Fibroblast of lung (primary cell): ENCODE results near the gene WIPF3.

ENCODE experiments used
- EZH2 ChIP-seq: IDR thresholded peaks from 2 replicates; pipeline ENCODE4 v1.5.1; 2012; ENCODE audit warnings: low read length, control low read depth, mild to moderate bottlenecking; ENCODE audit errors: missing control alignments
- TF ChIP-seq, protein P1 (sequence below), 2 donors: IDR thresholded peaks in 1 of 2; conservative IDR thresholded peaks in 1 of 2; 1 replicate in 1 of 2; 2 replicates in 1 of 2; pipeline ENCODE4 v1.5.1; 2011 to 2012; ENCODE audit warnings: low read length in 2 of 2, control low read depth in 1 of 2, inconsistent platforms in 1 of 2, low read depth in 1 of 2, mild to moderate bottlenecking in 1 of 2

DNA sequence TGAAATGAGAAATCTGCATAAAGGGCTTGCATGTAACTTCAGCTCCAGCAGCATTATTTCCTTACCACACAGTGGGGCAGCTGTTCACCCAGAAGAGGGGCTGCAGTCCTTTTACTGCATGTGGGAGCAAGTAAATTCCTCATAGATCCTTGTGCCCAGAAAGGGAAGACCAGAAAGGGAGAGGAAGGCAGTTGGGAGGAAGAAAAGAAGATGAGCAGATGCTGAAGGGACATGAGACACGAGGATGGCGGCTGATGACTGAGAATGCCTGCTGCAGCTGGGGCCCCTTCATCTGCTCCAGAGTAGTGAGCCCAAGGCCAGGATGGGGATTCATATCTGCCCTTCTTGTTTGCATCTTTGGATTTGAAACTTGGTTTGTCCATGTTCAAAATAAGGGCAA is 80.5 kb downstream of the WIPF3 start:
- TF ChIP-seq, protein P1, sequence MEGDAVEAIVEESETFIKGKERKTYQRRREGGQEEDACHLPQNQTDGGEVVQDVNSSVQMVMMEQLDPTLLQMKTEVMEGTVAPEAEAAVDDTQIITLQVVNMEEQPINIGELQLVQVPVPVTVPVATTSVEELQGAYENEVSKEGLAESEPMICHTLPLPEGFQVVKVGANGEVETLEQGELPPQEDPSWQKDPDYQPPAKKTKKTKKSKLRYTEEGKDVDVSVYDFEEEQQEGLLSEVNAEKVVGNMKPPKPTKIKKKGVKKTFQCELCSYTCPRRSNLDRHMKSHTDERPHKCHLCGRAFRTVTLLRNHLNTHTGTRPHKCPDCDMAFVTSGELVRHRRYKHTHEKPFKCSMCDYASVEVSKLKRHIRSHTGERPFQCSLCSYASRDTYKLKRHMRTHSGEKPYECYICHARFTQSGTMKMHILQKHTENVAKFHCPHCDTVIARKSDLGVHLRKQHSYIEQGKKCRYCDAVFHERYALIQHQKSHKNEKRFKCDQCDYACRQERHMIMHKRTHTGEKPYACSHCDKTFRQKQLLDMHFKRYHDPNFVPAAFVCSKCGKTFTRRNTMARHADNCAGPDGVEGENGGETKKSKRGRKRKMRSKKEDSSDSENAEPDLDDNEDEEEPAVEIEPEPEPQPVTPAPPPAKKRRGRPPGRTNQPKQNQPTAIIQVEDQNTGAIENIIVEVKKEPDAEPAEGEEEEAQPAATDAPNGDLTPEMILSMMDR (conservative IDR thresholded peaks at IDR 0.05 in 1 of 2, IDR thresholded peaks at IDR 0.05 in 1 of 2; ENCODE audit: low read depth in 1 of 2, low read length in 2 of 2) = no peak
- TF ChIP-seq EZH2 = no peak
